SKM-1 (cell line): ENCODE data around the gene MTMR11.
"Not testable (repeated sequence)": the region's sequence is repeated elsewhere in the genome, so short reads cannot be mapped to it uniquely, and the experiment has no call there.

Source experiments
- DNase-seq: peaks from one replicate; lab custom pipeline; 2025; ENCODE audit not compliant: unreplicated experiment; lab: John Stamatoyannopoulos, UW

The MTMR11 gene

DNA sequence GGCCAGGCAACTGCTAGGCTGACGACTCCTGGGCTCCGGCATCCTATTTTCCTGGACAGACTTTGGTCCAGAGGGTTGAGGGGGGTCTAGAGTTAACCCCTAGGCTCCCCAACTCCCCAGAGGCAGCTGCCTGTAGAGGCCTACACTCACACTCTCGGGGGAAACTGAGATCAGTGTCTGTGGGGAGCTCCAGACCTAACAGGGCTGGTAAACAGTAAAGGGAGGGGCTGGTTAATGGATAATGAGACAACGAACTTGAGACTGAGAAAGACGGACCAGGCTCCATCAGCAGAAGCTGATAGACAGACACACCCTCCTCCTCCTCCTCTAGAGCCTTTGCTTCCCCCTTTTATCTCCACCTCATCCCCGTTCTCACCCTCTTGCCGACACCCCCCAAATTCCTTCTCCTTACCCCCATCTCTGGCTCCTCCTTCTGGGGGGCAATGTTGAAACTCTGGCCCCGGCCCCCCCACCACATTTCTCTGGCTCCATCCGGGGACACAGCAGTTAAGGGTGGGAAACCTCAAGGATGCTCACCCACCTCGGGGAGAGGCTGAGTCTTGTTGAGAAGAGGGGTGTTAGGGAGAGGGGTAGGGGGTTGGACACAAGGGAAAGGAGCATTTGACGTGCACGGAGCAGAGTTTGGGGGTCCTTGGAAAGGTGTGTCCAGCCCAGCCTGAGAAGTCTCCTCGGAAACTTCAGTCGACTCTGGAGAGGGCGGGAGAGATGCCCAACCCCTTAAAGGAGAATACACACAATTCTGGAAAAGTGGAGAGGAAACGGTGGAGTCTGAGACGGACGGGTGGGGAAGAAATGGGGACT is at the start of gene MTMR11:
TSS of gene MTMR11 (minus strand) at position 710 of the 822 bp plus-strand sequence. CDS start at position 478, 232 bp downstream.
- DNase-seq = no peak

DNA sequence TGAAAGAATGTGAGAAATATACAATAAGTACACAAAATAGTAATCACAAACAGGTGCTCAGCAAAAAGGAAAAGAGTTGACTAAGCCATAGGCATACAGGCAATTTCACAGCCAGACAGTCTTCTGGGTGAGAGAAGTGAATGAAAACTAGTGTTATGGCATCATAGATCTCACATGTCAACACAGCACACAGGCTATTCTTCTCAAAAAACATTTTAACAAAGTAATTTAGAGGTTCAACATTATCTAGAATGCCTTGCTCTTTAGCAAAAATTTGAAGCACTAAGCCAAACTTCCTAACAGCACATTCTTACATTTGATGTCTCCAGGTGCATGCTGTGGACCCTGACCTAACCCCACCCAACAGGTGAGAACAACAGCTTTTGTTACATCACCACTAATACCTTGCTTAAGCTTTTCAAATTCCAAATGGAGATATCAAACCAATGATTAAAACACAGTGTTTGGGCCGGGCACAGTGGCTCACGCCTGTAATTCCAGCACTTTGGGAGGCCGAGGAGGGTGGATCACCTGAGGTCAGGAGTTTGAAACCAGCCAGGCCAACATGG is 43.4 kb upstream of the MTMR11 start:
- no peak for DNase-seq

DNA sequence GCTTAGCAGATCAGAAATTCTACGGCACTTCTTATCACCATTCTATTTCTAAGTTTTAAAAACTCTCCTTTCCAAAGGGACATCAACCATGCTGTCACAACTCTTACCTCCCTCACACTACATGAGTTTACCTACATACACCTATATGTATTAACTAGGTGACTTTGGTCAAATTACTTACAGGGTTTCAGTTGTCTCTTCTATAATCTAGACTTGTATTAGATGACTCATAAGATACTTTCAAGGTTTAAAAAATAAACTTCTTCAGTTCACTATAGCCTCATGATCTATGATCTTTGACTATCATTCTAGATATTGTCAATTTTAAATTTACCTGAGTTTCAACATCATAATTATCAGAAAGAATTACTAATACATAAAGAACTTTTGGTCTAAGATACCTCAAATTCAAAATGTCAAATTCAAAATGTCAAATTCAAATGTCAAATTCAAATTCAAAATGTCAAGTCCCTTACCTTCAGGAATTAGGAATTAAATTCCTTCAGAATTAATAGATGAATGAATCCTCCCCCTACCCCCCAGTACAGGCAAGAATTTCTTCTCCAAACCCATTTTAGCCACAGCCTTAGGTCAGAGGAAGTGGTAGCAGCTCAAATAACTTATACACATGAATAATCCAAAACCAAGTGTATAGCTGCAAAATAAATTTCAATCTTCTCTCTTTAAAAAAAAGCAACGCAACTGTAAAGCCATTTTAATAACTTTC is 42.7 kb upstream of the MTMR11 start:
- DNase-seq = no peak

DNA sequence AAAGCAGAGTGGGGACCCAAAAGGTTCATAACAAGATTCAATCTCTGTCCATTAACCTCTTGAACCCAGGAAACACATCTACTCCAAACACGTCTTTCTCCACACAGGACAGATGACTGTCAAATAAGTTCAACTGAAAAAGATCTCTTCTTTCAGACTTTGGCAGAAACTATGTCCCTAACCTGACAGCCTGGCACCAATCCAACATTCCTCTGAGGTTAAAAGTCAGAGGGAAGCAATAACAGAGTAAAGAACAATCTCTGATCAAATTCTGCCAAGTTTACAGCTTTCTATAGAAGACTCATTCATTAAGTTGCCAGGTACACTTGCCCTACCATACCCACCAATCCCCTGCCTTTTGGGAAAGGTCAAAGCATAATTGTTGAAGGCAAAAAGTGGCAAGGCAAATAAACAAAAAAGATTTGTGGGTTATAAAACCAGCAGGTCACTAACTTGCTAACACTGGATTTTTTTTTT is 41.9 kb upstream of the MTMR11 start:
- DNase-seq = no peak

DNA sequence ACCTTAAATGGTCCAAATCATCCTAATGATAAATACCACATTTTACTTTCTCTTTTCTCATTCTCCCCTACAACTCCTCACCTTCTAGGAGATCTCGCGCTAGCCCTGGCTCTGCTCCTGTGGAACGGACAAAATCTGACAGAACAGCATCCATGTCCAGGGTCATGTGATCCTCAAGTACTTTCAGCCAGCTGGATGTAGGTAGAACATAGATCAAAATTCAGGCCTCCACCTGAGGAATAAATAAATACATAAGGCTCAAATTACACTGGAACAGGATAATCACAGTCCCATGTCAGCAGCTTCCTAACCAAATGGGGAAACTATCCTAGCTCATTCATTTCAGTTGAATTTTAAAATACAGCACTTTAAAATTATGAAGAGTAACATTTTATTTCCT is 40.7 kb upstream of the MTMR11 start:
- no peak for DNase-seq

- DNase-seq = no peak
Measured at GRCh38 chr1:149972547-149972946, 35.9 kb upstream of the MTMR11 start.

DNA sequence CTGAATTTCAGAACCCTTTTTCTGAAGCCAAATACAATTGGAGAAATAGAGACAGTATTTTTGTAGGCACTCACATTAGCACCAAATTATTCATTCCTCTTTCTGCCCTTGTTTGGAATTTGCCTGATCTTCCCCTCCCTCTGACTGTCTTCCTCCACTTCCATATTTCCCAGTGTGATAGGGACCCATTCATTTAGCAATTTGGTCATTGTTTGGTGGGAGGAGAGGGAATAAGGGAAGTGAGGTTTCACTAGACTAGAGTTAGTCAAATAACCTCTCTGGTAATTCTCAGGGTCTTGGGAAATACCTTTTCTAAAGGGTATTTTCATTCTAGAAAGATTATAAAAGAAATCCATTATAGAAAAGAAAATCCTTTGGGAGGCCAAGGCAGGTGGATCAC is 31.0 kb upstream of the MTMR11 start:
- no peak for DNase-seq

DNA sequence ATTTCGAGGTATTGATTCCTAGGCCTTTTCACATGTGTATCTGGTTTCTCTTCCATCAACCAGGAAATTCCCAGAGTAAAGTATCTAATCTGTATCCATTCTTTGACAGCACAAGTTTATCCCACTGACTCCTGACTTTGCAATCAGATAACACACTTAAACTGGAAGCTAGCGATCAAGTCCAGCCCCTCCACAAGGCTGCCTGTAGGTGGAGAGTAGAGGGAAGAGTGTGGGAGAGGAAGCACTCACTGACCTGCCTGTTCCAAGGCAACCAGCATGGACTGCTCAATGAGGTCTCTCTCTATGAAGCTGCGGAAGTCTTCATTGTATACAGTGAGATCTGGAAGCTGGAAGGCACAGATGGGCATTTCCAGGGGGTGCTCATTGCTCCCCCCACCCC is 30.4 kb upstream of the MTMR11 start:
- no peak for DNase-seq

DNA sequence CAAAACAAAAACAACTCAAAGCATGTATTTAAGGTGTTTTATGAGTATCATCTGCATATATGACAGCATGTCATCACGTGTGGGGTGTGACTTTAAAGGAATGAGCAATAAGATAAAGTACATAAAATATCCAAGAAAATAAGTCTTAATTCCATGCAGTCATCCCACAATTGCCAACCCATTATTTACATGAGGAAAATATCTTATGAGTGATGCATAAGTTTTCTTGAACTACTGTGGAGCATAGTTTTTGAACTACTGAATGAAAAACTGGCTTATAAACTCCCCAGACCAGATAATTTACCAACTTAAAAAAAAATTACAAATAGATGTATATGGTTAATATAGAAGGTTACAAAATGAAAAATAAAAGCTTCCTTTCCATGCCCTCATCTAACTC is 29.7 kb upstream of the MTMR11 start:
- DNase-seq = no peak

DNA sequence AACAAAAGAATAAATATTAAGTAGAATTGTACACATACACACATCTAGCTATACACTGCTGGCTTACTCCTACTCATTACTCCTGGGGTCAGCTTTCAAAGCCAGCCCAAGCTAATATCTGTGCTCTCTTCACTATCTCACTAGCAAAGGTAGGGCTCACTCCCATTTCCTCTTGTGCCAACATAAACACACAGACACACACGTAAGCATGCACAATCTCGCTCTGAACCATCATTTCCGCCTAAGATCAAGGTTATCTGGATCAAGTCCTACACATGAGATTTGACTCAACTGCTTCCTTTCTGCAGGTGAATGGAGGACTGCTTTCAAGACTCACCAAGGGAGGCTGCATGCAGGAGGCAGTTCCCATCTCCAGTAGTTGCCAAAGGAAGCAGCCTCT is 28.8 kb upstream of the MTMR11 start:
- no peak for DNase-seq

DNA sequence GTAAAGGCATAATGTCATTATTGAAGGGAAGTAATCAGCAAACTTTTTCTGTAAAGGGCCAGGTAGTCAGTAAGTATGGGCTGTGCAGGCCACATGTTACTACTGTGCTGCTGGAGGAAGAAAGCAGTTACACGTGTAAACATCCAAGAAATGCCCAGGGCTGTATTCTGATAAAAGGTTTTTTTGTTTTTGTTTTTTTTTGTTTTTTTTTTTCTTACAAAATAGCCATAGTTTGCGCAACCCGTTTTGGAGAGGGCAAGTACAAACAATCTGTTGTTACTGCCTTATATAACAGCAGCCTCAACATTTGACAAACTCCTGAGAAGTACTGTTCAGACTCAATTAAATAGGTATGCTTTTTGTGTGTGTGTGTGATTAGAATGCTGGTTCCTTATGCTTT is 26.7 kb upstream of the MTMR11 start:
- DNase-seq = no peak

DNA sequence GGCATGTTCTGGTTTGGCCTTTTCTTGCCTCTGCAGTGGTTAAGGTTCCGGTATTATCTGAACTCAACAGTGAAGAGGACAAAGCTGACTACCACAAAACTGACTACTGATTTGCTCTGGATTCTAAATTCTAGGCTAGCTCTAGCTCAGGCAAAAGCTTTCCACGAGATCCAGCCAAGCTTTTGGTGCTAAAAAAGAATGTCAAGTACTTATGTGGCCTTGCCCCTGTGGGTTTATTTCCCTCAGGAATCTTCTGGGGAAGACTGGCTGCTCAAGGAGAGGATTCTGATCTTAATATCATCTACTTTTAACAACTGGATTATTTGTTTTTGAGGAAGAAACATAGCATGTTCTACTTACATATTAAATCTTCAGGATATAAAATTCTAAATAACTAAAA is 26.1 kb upstream of the MTMR11 start:
- no peak for DNase-seq

DNA sequence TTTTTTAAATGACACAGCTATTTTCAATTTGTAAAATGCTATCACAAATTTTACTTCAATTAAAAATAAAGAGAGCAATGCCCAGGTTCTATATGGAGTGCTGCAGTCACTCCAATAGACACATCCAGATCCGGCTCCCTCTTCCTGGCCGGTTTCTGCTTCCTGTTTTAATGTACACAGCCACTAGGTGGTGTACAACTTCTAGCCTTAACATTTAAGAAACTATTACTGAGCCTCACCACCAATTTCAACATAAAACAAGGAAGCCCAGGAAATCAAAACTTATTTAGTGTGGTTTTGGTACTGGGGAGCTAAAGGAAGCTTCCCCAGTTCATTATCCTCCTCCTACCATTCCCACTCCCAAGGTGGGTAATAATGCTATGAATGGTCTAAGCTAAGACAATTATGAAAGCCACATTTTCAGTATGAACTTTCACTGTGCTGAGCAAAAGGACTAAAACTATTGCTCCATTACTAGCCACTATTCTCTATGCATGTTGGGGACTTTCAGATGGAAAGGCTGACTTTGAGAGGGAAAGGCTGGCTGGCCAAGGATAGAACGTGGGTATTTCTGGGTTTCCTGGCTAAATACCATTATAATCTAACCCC is 25.5 kb upstream of the MTMR11 start:
- DNase-seq = peak; percentile 94

- DNase-seq = not testable (repeated sequence)
Measured at GRCh38 chr1:149957548-149957947, 20.9 kb upstream of the MTMR11 start.

- DNase-seq = no peak
Measured at GRCh38 chr1:149949911-149950310, 13.2 kb upstream of the MTMR11 start.

DNA sequence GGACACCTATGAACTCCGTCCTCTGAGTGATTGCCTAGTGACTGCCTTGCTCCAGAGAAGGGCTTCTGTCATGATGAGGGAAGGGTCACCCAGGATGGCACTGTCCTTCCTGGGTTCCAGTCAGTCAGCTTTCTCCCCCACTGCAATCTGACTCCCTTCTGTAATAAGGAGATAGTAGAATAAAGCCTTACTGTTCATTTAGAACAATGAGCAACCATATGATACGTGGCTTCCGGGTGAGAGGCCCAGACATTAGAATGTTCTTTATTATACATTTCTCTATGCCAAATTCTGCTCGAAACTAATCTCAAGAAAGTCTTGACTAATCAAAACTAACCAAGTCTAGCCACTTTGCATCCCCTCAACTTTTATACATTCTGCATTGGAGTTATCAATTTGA is 8.5 kb upstream of the MTMR11 start:
- DNase-seq = no peak

DNA sequence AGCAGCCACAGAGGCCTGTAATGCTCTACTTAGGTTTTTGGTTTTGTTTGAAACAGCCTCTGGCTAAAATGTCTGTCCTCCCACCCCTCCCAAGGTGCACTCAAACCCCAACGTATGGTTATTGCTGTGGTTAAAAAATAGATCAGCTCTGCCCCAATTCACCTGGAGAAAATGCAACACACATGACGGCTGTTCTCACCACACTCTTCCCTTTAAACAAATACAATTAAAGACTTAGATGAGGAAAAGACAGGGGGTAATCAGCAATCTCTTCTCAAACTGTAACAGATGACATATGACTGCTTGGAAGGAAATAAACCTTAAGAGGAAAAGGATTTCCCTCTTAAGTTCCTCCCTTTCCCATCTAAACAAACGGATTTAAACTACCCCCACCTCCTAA is 6.2 kb upstream of the MTMR11 start:
- DNase-seq = no peak

DNA sequence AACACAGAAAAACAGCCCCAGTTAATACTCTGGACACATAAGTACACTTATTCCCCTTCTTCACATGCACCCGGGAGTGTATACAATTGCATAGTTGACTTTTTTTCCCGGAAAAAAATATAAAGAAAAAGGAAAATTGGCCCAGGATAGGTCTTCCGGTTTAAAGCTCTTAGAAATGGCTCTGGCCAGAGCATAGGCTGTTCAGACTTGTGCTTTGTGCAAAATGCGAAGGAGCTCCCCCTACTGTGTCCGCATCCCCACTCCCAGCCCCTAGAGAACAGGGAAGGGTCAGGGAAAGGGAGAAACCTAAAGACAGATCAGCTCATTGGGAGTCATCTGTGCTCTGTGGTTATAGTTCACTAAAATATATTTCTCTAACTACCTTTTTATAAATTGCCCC is 5.5 kb upstream of the MTMR11 start:
- DNase-seq = no peak

GRCh38 chr1:149940427-149940826 is 3.7 kb upstream of the MTMR11 start:
- DNase-seq = no peak

DNA sequence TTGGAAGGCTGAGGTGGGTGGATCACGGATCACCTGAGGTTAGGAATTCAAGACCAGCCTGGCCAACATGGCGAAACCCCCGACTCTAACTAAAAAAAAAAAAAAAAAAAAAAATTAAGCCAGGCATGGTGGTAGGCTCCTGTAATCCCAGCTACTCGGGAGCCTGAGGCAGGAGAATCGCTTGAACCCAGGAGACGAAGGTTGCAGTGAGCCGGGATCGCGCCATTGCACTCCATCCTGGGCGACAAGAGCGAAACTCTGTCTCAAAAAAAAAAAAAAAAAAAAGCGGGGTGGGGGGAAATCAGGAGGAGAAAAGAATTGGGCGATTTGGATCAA is 2.0 kb upstream of the MTMR11 start:
- not testable (repeated sequence) for DNase-seq

DNA sequence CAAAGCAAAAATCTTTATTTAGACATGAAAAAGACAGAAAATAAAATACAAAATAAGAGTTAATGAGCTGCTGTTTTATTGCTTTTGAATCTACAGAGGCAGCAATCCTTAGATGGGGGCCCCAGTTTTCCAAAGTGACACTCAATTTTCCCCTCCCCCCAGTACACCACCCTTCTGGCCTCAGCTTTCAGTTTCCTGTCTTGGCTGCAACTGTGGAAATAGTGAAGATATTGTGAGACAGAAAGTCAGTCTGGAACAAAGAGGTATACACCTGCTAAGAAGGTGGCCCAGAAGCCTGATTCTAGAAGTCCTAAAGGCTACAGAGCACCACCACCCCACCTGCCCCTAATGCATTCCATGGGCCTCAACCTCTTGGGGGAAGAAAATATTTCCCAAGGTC is 1.1 kb upstream of the MTMR11 start:
- DNase-seq = no peak
